Right lung (tissue), 5 donors: Measurements from ENCODE around the gene DMAC2. TPM values are rescaled to one million over a fixed set of nuclear protein-coding genes. Genes with fewer than 3 reads are reported as not detected.
A peak's percentile ranks its signal among the peaks of the same experiment; 100 is the strongest.
"Not testable (repeated sequence)": the region's sequence is repeated elsewhere in the genome, so short reads cannot be mapped to it uniquely, and the experiment has no call there.

ENCODE experiments used
- DNase-seq, 2 donors: peaks; one replicate each; pipeline ENCODE4 v3.0.0-alpha.2; 2013
- polyA plus RNA-seq, 5 donors: library from polyadenylated mRNA; unstranded; fragments of 120-200 nt; gene quantifications; one replicate each; pipeline versions ENCODE4 v1.2.1 to v1.2.3, GENCODE V29; 2013; ENCODE audit warnings: inconsistent platforms in 1 of 5, low replicate concordance in 1 of 5; ENCODE audit not compliant: insufficient read length in 5 of 5, insufficient read depth in 1 of 5

Gene DMAC2
- polyA plus RNA-seq, 5 donors: 46.1 to 59.7 (median 52.9) TPM

- DNase-seq: no peak
These were observed 8.1 kb upstream of the DMAC2 start for GRCh38 chr19:41447732-41448332.

DNA sequence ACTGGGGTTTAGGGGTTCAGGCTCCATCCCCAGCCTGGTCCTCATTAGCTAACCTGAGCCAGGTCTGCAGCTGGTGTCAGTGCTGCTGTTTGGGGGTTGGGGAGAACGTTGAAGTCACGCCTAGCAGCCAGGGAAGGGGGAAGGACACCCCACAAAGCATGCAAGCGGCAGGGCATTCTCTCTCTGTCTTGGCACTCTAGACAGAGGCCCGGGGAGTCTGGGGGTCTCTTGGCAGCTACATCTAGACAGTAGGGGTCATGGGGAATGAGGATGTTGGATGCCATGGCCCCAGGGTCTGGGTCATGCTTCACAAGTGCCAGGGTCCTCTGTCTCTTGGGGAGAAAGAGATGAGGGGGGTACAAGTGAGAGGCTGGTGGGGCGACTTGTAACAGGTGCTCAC lies 5.9 kb upstream of the DMAC2 start:
- no peak for DNase-seq

DNA sequence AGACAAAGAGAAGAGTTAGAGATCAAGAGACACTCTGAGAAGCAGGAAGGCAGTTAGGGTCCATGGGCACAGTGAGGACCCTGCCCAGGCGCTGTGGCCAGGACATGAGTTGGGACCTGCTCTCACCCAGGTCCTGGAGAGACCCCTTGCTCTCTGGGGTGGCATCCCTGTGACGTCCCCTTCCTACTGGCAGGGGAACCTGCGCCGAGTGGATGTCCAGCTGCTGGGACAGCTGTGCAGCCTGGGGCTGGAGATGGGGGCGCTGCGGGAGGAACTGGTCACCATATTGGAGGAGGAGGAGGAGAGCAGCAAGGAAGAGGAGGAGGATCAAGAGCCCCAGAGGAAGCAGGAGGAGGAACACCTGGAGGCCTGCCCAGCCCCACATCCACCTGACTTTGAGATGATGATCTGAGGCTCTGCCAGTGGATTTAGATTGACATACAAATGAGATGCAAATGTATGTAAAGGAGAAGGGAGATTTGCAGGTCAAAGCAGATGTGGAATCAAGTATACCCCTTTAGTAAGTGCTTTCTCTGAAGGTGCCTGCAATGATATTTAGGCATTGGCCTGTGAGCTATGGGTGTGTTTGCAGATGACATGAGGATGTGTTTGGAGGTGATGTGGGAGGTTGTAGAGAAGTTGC lies 4.2 kb upstream of the DMAC2 start:
- DNase-seq: no peak

GRCh38 chr19:41442473-41443355 lies 3.0 kb upstream of the DMAC2 start, which contains the start of gene ERICH4:
TSS of gene ERICH4 (plus strand) at chr19:41443156. CDS start at chr19:41443170, 14 bp downstream.
- DNase-seq: no peak

- no peak for DNase-seq
These were observed 1.7 kb upstream of the DMAC2 start for GRCh38 chr19:41441321-41441945.

DNA sequence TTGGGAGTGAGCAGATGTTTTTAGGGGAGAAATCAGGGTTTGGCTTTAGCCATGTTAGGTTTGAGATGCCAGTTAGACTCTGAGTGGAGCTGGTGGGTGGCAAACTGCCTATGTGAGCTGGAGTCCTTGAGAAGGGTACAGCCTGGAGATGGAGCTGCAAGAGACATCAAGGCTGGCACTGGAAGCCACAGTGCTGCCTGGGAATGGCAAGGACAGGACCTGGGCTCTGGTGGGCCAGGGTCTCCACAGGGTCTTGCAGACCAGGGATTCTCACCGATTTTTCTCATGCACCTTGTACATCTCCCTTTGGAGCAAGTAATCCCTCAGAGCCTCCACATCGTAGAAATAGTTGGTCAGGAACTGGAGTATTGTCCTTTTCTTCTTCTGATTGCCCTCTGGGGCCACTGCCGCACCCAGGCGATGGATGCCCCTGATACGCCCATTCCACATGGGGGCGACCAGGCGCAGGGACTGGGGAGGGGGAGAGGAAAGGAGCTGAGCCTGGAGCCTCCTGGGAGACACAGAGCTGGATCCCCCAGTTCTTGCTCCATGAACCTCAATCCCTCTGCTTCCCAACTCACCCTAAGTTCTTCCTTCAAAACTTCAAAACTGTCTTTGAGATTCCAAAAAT lies 1.7 kb downstream of the DMAC2 start:
- DNase-seq: no peak

GRCh38 chr19:41436674-41436951 lies 3.1 kb downstream of the DMAC2 start:
- DNase-seq: no peak

DNA sequence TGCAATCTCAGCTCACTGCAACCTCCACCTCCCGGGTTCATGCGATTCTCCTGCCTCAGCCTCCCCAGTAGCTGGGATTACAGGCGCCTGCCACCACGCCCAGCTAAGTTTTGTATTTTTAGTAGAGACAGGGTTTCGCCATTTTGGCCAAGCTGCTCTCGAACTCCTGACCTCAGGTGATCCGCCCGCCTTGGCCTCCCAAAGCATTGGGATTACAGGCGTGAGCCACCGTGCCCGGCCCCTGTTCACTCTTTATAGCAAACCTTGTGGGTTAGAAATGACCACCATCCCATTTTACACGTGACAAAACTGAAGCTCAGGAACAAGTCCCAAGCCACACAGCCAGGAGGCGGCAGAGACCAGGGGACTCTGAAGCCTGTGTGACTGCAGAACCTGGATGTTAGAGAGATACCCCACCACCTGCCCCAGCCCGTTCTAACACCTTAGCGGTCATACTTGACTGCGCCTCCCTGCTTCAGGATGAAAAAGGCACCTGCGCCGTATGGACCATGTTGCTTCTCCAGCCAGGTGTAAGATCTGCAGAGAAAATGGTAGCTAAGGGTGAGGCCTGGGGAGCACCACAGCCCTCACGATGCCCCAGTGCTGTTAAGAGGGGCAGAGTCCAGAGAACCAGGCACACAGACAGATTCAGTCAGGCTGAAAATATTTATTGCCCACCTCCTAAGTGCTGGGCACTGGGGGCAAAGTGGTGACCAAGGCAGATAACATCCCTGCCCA lies 3.6 kb downstream of the DMAC2 start:
- DNase-seq: no peak

- not testable (repeated sequence) for DNase-seq
These were observed 4.3 kb downstream of the DMAC2 start for GRCh38 chr19:41435376-41435775.

DNA sequence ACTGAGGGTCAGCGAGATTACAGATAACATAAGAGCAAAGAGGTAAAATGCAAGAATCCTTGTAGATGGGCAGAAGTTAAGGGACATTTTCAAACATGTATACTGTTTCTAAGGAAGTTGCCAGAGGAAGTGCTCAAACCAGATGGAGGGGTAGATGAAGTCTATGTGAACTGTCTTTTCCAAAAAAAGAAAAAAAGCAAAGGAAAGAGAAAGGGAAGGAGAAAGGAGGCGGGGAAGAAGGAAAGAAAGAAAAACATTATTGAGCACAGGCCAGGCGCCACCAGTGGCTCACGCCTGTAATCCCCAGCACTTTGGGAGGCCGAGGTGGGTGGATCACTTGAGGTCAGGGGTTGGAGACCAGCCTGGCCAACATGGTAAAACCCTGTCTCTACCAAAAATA lies 5.3 kb downstream of the DMAC2 start:
- DNase-seq: no peak

GRCh38 chr19:41433171-41433570 lies 6.5 kb downstream of the DMAC2 start:
- DNase-seq: no peak

- no peak for DNase-seq
These were observed 8.0 kb downstream of the DMAC2 start for GRCh38 chr19:41431426-41432386.

- DNase-seq: no peak
These were observed 8.8 kb downstream of the DMAC2 start for GRCh38 chr19:41430922-41431321.

DNA sequence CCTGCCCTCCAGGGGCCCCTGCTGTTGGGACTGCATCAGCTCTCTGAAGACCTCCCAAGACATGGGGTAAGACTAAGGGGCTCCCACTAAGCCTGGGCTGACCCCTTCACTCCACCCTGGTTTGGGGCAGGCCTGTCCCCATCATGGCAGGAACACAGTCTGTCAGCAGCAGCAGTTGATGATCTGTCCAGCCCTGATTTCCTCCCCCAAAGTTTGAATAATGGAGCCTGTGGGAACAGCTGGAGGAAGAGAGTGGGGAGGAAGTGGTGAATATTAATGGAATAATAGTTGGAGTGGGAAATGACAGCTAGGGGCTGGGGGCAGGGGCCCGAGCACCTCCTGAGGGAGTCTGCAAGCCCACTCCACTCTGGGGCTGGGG lies 11.2 kb downstream of the DMAC2 start:
- DNase-seq: no peak

DNA sequence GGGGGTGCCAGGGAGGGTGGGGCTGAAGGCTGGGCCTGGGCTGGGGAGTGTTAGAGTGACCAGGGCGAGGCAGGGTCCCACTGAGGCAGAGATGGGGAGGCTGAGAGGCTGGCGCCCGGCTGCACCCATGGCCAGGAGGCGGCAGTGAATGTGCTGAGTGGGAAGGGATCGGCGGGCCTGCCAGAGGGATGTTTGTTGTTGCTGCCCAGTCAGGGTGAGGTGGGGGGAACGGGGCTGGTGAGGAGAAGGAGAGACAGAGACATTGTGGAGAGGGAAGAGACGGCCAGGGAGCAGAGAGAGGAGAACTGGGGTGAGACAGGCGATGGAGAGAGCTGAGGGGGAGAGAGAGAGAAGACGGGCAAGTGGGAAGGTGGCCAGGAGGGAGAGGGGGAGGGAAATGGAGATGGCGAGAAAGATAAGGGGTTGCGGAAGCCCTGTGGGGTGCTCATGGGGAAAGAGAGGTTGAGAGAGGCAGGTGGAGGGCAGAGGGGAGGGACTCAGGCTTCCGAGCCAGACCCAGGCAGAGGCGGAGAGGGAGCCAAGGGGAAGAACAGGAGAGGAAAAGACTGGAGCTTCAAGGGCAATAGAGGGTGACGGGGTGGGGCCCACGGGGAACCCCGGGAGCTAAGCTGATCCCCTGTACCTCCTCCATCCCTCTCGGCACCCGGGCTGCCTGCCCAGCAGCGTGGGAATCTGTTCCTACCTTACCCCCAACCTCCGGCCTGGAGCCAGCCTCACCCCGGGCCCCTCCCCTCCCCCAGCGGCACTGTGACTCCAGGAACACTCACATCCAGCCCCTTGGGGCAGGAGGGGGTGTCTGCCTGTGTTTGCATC lies 11.8 kb downstream of the DMAC2 start:
- peak; percentile 28 to 37 for DNase-seq

DNA sequence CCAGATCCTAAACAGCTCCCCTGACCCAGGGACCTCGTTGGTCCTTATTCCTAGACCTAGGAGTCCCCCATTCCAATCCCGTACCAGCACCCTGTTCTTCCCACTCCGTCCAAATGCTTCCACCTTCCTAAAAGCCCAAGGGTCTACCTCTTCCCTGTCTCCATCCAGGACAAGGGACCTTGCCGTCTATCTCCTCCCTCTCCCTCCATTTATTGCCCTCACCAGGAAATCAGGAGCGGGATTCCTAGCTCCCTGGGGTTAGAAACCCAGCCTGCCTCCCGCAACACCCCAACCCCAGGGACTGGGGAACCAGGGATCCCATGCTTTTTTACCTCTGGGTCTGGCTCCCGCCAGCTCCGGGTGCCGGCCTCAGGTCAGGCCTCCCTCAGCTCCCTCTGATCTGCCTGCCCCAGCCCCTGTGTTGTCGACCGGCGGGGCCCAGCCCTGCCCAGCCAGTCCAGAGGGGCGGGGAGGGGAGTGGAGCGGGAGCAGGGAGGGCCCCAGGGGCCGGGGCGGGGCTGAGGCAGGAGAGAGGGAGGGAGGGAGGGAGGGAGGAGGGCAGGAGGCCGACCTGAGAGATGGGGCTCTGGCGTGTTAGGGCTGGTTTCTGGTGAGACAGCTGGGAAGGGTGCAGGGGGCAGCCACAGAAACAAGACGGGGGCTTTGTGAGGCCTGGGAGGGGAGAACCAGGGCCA lies 12.6 kb downstream of the DMAC2 start, which contains the start of gene B3GNT8:
B3GNT8 (minus strand) TSS at position 423 of the 695 bp plus-strand sequence. CDS start 596 bp downstream, outside the sequence.
- peak; percentile 70 to 74 for DNase-seq

DNA sequence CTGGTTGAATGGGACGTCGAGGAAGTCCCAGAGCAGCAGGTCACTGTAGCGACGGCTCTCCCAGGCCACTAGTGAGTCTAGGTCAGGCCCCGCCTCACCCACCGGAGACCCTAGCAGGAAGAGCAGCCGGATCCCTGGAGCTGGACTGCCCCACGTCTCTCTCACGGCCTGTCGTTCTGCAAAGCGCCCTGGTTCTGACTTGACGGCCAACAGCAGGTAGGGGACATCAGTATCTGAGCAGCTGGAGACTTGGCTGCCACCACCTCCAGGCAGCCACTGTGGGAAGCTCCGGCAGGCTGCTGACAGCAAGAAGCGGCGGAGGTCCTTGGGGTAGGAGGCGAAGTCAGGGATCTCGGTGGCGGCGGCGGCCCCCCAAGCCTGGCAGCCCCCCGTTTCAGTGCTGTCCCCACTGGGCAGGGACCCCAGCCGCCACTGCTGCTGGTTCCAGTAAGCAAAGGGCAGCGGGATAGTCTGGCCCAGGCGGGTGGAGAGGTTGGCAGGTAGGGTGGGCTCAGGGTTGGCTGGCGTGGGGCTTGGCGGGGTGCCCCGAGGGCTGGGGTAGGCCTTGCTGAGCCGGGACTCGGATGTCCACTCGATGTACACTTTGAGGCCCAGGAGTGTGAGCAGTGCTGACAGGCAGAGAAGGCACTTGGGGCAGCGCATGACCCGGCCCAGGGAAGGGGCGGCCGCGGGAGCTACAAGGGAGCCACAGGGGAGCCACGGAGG lies 13.4 kb downstream of the DMAC2 start:
- no peak for DNase-seq
